ENCODE data around the gene CCDC91. TPM values are rescaled to one million over a fixed set of nuclear protein-coding genes. Genes with fewer than 3 reads are reported as not detected.

CCDC91 gene
- total RNA-seq, 1 experiment from 2014 or later: 26.9 TPM

GRCh38 chr12:28343713-28344112 lies 153.5 kb downstream of the CCDC91 start:
- intact Hi-C loops (cut with micrococcal nuclease; ENCODE audit: unreplicated experiment) (no loop called here), in situ Hi-C loops (cut with HindIII; ENCODE audit: low pct_unique_long_range_greater_than_20kb, low sequenced_read_pairs) (no loop called here)
- Histone ChIP-seq H3K4me3 (ENCODE audit: low read depth in 2 of 2, low read length in 2 of 2) (no peak overlapping the region), H3K36me3 (ENCODE audit: control insufficient read depth, insufficient read depth, low read length) (no peaks in the 10 kb centered on the region), H3K9me3 (ENCODE audit: control insufficient read depth, insufficient read depth, low read depth, low read length) (no peaks in the 10 kb centered on the region), H3K27ac (ENCODE audit: low read length) (no peak overlapping the region), H3K4me1 (ENCODE audit: control insufficient read depth, insufficient read depth, low read length) (no peaks in the 10 kb centered on the region), H3K27me3 (ENCODE audit: control insufficient read depth, insufficient read depth, low read length) (no peaks in the 10 kb centered on the region)
- BruUV-seq (replicated peaks): no TSS peak
- TF ChIP-seq REST (IDR thresholded peaks at IDR 0.05; ENCODE audit: insufficient read depth in 1 of 2, low read depth in 2 of 2, low read length in 1 of 2) (no peak), POLR2AphosphoS5 (IDR thresholded peaks at IDR 0.05; ENCODE audit: low read depth, low read length) (no peak), CTCF (IDR thresholded peaks at IDR 0.05) (no peak), TCF7L2 (IDR thresholded peaks at IDR 0.05; ENCODE audit: low read depth, low read length) (no peak)
- DNase-seq (ENCODE audit: low read depth, low spot score) (no peak), ATAC-seq (no peak)
- ChIA-PET CTCF (no interaction called here), POLR2A (no interaction called here)

GRCh38 chr12:28346567-28346966 lies 156.3 kb downstream of the CCDC91 start:
- H3K36me3 ChIP-seq (ENCODE audit: control insufficient read depth, insufficient read depth, low read length): no peaks in the 10 kb centered on the region
- intact Hi-C loops (cut with micrococcal nuclease; ENCODE audit: unreplicated experiment) (no loop called here), in situ Hi-C loops (cut with HindIII; ENCODE audit: low pct_unique_long_range_greater_than_20kb, low sequenced_read_pairs) (no loop called here)
- ATAC-seq: no peak
- H3K4me1 ChIP-seq (ENCODE audit: control insufficient read depth, insufficient read depth, low read length): no peaks in the 10 kb centered on the region
- H3K4me3 ChIP-seq (ENCODE audit: low read depth in 2 of 2, low read length in 2 of 2): no peak overlapping the region
- ChIA-PET CTCF (no interaction called here), POLR2A (no interaction called here)
- no peaks in the 10 kb centered on the region for H3K9me3 ChIP-seq (ENCODE audit: control insufficient read depth, insufficient read depth, low read depth, low read length)
- TF ChIP-seq CTCF (IDR thresholded peaks at IDR 0.05): no peak
- no peak for TF ChIP-seq REST (IDR thresholded peaks at IDR 0.05; ENCODE audit: insufficient read depth in 1 of 2, low read depth in 2 of 2, low read length in 1 of 2)
- no peak for TF ChIP-seq SIN3A (IDR thresholded peaks at IDR 0.05; ENCODE audit: borderline replicate concordance, insufficient read depth, low read depth, low read length)
- no peak for TF ChIP-seq POLR2AphosphoS5 (IDR thresholded peaks at IDR 0.05; ENCODE audit: low read depth, low read length)
- no peak for TF ChIP-seq TCF7L2 (IDR thresholded peaks at IDR 0.05; ENCODE audit: low read depth, low read length)
- no peaks in the 10 kb centered on the region for H3K27me3 ChIP-seq (ENCODE audit: control insufficient read depth, insufficient read depth, low read length)
- H3K27ac ChIP-seq (ENCODE audit: low read length): no peak overlapping the region
- DNase-seq (ENCODE audit: low read depth, low spot score): no peak
- BruUV-seq (replicated peaks): no TSS peak
